GM12865 (cell line): ENCODE measurements around the gene RUNX2.

Experiments
- DNase-seq: peaks from one replicate; pipeline ENCODE4 v3.0.0; 2010; ENCODE audit warnings: low read depth
- H3K4me3 ChIP-seq: 2 replicates; pipeline ENCODE4 v1.5.1; 2011; ENCODE audit warnings: mild to moderate bottlenecking, low read depth, low read length, control low read depth
- CTCF ChIP-seq: IDR thresholded peaks from 2 replicates; pipeline ENCODE4 v1.5.1; 2011; ENCODE audit warnings: low read length, control low read depth, low read depth, inconsistent platforms; ENCODE audit not compliant: insufficient read depth; ENCODE audit errors: missing control alignments

RUNX2 gene

GRCh38 chr6:45633272-45633908, 305.3 kb downstream of the RUNX2 start:
- no peak for DNase-seq
- H3K4me3 ChIP-seq, result no peak overlapping the region
- no peak for TF ChIP-seq CTCF

- no peak for DNase-seq
- no peak for TF ChIP-seq CTCF
- H3K4me3 ChIP-seq, result no peak overlapping the region
These were observed 306.1 kb downstream of the RUNX2 start for GRCh38 chr6:45634231-45634630.

- no peak for TF ChIP-seq CTCF
- no peak for DNase-seq
- H3K4me3 ChIP-seq, result no peak overlapping the region
These were observed 307.2 kb downstream of the RUNX2 start for GRCh38 chr6:45635284-45635867.

- no peak overlapping the region for H3K4me3 ChIP-seq
- no peak for TF ChIP-seq CTCF
- no peak for DNase-seq
These were observed 308.9 kb downstream of the RUNX2 start for GRCh38 chr6:45637056-45637455.

- TF ChIP-seq CTCF, result no peak
These were observed 309.6 kb downstream of the RUNX2 start for GRCh38 chr6:45637611-45638257.

GRCh38 chr6:45640081-45640491, 312.0 kb downstream of the RUNX2 start:
- no peak for DNase-seq
- no peak for TF ChIP-seq CTCF
- H3K4me3 ChIP-seq, result no peak overlapping the region

More at GRCh38 chr6:45637611-45638257, 309.6 kb downstream of the RUNX2 start:
- no peak for DNase-seq
- H3K4me3 ChIP-seq, result no peak overlapping the region
